ENCODE measurements around the gene GRID1.
"Not testable (repeated sequence)": the region's sequence is repeated elsewhere in the genome, so short reads cannot be mapped to it uniquely, and the experiment has no call there.

The GRID1 gene

GRCh38 chr10:86253091-86254072 lies 113.2 kb downstream of the GRID1 start:
- DNase-seq (ENCODE audit: low spot score) = peak; percentile 58

DNA sequence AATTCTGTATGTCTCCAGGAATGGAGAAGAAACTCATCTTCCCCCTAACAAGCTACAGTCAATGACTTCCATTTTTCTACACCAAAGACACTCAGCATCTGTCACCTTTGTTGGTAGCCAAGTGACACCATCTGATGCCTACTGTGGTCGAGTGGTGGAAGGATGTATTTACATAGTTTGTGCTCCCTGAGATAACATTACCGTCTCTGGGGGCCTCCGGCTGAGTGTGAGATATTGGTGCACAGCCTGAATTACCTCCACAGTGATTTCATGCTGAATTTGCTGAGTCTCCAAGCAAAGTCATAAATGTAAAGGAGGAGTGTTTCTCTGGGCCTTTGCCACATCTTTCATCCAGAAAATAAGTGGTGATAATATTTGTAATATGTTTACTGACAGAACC lies 114.0 kb downstream of the GRID1 start:
- DNase-seq (ENCODE audit: low spot score) = no peak

- DNase-seq (ENCODE audit: low spot score) = no peak
Observed at GRCh38 chr10:86252079-86252478, 114.5 kb downstream of the GRID1 start.

- DNase-seq (ENCODE audit: low spot score) = no peak
Observed at GRCh38 chr10:86251426-86251825, 115.2 kb downstream of the GRID1 start.

DNA sequence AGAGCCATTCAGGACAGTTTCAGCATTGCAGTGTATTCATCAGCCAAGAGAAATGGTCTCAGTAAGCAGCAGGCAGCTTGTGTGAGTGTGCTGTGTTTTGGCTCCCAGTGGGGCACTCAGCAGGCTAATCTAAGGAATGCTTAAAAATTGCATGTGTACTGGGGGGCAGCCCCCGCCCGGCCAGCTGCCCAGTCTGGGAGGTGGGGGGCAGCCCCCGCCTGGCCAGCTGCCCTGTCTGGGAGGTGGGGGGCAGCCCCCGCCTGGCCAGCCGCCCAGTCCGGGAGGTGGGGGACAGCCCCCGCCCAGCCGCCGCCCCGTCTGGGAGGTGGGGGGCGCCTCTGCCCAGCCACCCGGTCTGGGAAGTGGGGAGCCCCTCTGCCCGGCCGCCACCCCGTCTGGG lies 116.2 kb downstream of the GRID1 start:
- DNase-seq (ENCODE audit: low spot score) = no peak

DNA sequence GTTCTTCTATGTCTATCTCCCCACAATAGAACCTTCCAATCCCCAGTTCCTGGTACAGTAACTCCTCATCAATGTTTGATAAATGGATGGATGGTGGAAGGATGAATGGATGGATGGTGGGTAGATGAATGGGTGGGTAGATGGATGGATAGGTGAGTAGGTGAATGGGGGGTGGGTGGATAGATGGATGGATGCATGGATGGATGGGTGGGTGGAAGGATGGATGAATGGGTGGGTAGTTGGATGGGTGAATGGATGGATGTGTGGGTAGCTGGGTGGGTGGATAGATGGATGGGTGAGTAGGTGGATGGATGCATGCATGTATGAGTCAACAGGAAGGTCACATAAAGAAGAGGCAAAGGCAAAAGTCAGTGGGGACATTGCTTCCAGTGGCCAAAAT lies 116.8 kb downstream of the GRID1 start:
- DNase-seq (ENCODE audit: low spot score) = no peak

GRCh38 chr10:86248062-86248461 lies 118.5 kb downstream of the GRID1 start:
- no peak for DNase-seq (ENCODE audit: low spot score)

DNA sequence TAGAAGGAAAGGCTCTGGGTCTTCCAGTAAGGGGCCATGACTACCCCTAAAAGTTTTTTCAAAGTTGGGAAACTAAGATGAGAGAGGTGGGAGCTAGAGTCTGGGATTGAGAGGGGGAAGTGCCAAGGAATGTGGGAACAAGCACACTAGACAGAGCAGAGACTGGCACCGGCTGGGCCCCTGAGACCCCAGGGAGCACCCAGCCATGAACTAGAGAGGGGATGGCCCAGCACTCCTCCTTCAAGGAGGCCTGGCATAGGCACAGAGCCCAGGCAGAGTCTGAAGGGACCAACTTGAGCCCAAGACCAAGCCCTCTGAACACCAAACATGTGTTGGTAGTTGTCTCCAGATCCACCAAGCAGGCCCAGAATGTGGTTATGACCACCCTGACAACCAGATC lies 119.0 kb downstream of the GRID1 start:
- no peak for DNase-seq (ENCODE audit: low spot score)

DNA sequence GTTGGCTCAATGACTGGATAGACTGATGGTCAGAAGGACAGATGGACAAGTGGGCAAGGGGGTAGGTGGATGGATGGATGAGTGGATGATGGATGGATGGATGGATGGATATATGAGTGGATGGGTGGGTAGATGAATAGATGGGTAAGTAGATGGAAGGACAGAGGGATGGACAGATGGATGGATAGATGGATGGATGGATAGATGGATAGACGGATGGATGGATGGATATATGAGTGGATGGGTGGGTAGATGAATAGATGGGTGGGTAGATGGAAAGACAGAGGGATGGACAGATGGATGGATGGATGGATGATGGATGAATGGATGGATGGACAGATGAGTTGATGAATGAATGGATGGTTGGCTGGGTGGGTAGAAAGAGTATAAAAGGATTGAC lies 119.5 kb downstream of the GRID1 start:
- DNase-seq (ENCODE audit: low spot score) = no peak

DNA sequence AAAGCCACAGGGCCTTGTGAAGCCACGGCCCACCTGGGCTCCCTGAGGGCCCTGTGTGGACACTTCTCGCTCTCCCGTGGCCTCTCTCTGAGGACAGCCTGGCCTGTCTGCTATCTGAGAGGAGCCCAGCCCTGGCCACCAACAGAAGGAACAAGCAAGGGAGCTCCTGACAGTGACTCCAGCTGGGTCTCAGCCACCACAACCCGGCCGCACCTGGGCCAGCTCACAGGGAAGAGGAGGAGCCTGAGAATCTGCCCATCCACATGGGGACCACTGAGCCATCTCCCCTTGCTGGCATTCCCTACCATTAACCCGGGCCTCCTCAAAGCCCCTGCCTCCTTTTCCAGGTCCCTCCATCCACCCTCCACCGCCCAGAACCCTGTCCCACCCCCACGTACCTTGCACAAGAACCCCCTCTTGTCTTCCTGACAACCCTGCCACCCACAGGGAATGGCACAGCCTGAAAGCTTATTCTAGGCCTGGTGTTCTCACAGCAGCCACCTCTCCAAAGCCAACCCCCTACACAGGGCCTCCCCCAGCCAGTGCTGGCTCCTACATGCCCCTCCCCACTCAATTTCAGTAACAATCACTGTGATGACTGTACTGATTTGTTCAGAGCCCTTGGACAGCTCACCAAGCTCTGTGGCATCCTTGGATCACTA lies 120.2 kb downstream of the GRID1 start:
- DNase-seq (ENCODE audit: low spot score) = no peak

GRCh38 chr10:86245015-86245394 lies 121.6 kb downstream of the GRID1 start:
- no peak for DNase-seq (ENCODE audit: low spot score)

DNA sequence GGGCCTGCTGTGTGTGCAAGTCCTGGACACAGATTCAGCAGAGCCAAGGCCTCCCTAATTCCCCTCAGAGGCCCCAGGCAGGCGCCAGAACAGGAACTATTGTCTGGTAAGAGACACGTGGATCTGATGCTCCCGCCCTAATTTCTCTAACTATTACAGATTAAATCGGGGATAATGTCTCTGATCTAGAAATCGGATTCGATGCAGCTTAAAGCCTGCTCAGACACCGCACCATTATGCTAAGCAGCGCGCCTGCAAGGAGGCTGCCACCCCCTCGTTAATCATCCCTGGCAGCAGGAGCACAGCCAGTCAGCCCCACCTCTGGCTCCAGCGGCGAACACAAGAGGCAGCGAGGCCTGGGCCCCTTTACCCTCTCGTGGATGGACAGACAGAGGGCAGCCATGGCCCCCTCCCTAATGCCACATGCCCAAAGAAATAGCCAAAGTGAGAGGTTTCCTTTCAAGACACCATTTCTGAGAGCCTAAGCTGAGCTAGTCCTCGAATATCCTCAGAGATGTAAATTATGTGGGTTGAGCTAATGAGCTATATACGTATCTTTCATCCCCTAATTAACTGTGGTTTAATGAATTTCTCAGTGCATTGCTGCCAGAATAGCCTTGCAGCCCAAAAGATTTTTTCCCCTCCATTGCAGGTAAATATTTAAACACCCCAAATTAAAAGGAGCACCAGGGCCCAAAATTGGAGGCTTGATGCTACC lies 122.1 kb downstream of the GRID1 start:
- no peak for DNase-seq (ENCODE audit: low spot score)

GRCh38 chr10:86243651-86244155 lies 122.9 kb downstream of the GRID1 start:
- no peak for DNase-seq (ENCODE audit: low spot score)

DNA sequence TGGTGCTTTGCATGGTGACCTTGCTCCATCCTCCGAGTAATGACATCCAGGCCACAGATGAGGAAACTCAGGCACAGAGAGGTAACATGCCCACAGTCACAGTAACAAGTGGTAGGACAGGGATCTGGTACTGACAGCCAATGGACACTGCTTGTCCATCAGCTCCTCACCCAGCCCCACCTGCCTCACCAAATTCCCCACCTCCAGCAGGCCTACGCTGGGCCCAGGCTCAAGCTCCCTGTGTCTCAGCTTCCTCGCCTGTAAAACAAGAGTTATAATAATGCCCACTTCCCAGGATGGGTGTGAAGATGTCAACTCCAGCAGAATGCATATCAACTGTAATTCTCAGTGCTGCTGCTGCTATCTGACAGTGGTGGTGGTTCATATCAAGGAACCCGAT lies 123.8 kb downstream of the GRID1 start:
- DNase-seq (ENCODE audit: low spot score) = no peak

DNA sequence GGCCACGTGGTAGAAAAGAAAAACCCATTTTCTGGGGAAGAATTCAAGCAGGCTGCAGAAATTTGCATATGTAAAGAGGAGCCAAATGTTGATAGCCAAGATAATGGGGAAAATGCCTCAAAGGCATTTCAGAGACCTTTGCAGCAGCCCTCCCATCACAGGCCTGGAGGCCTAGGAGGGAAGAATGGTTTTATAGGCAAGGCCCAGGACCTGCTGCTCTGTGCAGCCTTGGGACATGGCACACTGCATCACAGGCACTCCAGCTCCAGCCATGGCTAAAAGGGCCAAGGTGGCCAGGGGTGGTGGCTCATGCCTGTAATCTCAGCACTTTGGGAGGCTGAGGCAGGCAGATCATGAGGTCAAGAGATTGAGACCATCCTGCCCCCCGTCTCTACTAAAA lies 128.5 kb downstream of the GRID1 start:
- not testable (repeated sequence) for DNase-seq (ENCODE audit: low spot score)

DNA sequence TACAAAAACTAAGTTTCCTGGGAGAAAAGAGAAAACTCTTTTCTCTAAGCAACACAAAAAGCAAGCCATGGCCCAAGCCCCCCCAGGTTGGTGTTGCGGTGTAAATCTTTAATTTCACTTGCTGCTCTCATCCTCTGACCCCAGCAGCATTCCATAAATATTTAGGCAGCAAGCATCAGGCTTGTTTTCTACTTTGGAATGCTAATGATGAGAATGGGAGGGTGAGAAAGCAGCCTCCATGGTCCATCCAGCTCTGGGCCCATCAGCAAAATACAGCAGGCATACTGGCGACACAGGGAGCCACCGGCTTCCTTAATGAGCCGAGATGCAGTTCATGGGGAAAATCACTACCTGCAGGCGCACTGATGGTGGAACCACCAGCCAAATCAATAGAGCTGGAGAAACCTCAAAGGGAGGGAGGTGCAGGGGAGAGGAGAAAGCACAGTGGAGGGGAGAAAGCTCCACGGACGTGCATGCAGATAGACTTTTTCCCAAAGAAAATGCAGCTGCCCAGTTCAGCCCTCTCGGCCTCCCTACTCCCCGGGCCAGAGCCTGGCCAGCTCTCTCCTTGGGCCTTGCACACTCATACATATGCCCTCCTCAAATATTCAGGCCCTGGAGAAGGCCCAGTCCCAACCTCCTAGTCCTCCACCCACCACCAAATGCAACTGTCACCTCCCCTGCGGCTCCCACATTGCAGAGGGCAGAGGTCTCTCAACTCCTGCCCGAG lies 131.9 kb downstream of the GRID1 start:
- no peak for DNase-seq (ENCODE audit: low spot score)

DNA sequence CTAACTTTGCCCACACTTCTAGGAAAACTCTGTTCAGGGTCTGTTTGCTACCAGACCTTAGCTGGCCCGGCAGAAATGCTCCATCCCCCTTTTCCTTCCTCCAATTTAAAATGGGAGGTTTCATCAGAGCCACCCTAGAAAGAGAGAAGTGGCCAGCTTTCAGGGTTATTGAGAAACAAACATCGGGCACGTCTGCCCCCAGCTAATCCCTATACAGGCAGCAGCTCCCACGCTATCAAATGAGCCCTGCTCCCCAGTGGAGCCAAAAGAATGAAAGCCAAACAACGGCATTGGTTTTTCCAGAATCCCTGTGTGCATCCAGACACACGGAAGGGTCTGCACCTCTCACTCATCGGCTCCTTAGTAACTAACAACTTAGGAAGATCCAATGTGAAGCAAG lies 132.5 kb downstream of the GRID1 start:
- DNase-seq (ENCODE audit: low spot score) = no peak

DNA sequence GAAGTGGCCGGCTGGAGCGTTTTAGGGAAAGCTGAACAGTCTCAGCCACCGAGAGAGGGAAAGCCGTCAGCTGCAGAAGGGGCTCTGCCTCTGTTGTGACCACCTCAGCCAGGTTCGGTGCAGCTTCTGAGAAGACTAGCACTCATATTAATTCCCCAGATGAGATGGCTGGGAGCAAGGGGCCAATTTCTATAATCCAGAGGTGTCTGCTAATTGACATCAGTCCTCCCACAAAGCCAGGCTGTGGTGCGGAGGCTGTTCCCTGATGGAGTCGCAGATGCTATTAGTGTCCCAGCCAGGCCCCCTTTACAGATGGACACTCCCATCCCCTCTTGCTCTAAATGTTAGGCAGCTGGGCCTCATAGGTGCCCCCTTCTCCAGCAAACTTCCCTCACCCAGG lies 133.5 kb downstream of the GRID1 start:
- DNase-seq (ENCODE audit: low spot score) = no peak

DNA sequence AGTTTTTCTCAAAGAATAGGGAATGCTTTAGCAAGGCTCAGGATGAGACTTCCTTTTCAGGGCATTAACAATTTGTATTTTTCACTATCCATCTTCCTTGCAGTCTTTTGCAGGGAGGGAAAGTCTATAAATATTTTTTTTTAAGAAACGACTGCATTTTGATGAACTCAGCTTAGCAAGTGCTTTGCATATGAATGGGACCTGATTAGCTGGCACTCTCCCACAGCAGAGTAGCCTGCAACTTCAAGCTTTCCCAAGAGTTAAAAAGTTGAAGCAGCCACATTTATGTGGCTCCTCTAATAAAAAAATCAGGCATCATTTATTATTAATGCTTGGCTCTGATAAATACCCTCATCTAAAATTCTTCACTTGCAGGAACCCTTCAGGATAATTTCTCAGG lies 134.0 kb downstream of the GRID1 start:
- DNase-seq (ENCODE audit: low spot score) = no peak

GRCh38 chr10:86231796-86232560 lies 134.6 kb downstream of the GRID1 start:
- no peak for DNase-seq (ENCODE audit: low spot score)

DNA sequence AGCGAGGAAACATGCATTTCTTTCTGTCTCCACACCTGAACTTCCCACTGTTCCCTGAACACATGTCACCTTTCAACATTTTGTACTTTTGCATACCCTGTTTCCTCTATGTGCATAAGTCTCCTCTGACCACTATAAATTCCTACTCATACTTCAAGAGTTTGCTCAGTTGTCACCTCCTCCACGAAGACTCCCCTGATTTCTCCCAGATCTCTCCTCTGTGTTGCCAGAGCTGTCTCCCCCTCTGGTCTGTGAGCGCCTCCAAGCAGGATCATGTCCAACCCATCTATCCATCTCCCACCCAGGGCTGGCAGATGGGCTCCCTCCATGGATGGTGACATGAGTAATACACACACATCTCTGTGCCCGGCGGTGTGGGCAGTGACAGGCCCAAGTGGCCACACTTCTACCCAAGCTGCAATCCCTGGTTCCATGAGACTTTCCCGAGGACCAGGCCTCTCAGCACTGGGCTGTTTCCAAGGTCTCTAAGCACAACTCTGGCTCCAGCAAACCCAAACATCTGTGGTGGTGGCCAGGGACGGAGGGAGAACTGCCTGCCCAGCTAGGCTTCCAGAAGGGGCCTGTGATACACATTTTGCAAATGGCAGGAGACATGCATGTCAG lies 135.9 kb downstream of the GRID1 start:
- DNase-seq (ENCODE audit: low spot score) = no peak
